Panc1 (cell line): Measurements from ENCODE around the gene GOLGA6L7. TPM values are rescaled to one million over a fixed set of nuclear protein-coding genes. Genes with fewer than 3 reads are reported as not detected.

Experiments used
- ATAC-seq: fragments of 200-7000 bp; cut with Tn5 transposase; 2 replicates; pipeline ENCODE4 v1.9.1; 2020; ENCODE audit warnings: mild to moderate bottlenecking, moderate library complexity
- BruUV-seq: library from RNA; stranded (reverse); fragments of 400-500 nt; replicated peaks from 2 replicates; lab custom pipeline; 2021; lab: Mats Ljungman, UMichigan
- CTCF ChIA-PET: fragments of 300-600 bp; sonication (Branson Sonifier 250); formaldehyde crosslinking; loops from one replicate; lab custom pipeline; 2022; ENCODE audit warnings: antibody characterized with exemption; lab: Charles Lee
- POLR2A ChIA-PET: fragments of 300-600 bp; sonication (Branson Sonifier 250); formaldehyde crosslinking; loops from one replicate; lab custom pipeline; 2022; ENCODE audit warnings: antibody characterized with exemption; lab: Charles Lee
- DNase-seq: peaks from one replicate; pipeline ENCODE4 v3.0.0-alpha.2; 2010; ENCODE audit warnings: low read depth, low spot score
- H3K27ac ChIP-seq: 2 replicates; pipeline ENCODE4 v1.5.1; 2011; ENCODE audit warnings: mild to moderate bottlenecking, low read length, inconsistent platforms
- H3K27me3 ChIP-seq: fragments of 200-500 bp; sonication (Bioruptor generic); 2 replicates; pipeline ENCODE4 v1.6.0; 2014; ENCODE audit warnings: low read length, inconsistent platforms; ENCODE audit not compliant: control insufficient read depth, insufficient read depth
- H3K36me3 ChIP-seq: fragments of 200-500 bp; sonication (Bioruptor generic); 2 replicates; pipeline ENCODE4 v1.5.1; 2014; ENCODE audit warnings: inconsistent platforms, mild to moderate bottlenecking, low read length, moderate library complexity; ENCODE audit not compliant: control insufficient read depth, insufficient read depth
- H3K4me1 ChIP-seq: 2 replicates; pipeline ENCODE4 v1.5.1; 2011; ENCODE audit warnings: inconsistent platforms, mild to moderate bottlenecking, low read length, moderate library complexity; ENCODE audit not compliant: control insufficient read depth, insufficient read depth
- H3K4me3 ChIP-seq, 2 experiments: 2 replicates each; pipeline ENCODE4 v1.5.1; 2011 to 2012; ENCODE audit warnings: low read depth in 2 of 2, low read length in 2 of 2, mild to moderate bottlenecking in 2 of 2, inconsistent platforms in 1 of 2, moderate library complexity in 1 of 2
- H3K9me3 ChIP-seq: fragments of 200-500 bp; sonication (Bioruptor generic); 2 replicates; pipeline ENCODE4 v1.5.1; 2014; ENCODE audit warnings: low read depth, mild to moderate bottlenecking, inconsistent platforms, low read length, moderate library complexity; ENCODE audit not compliant: control insufficient read depth, insufficient read depth
- CTCF ChIP-seq: fragments of 450-650 bp; IDR thresholded peaks from 2 replicates; pipeline ENCODE4 v1.5.1; 2017; ENCODE audit warnings: mild to moderate bottlenecking
- POLR2AphosphoS5 ChIP-seq: IDR thresholded peaks from 2 replicates; pipeline ENCODE4 v1.6.1; 2012; ENCODE audit warnings: mild to moderate bottlenecking, low read depth, low read length, moderate library complexity
- SIN3A ChIP-seq: IDR thresholded peaks from 2 replicates; pipeline ENCODE4 v1.6.1; 2012; ENCODE audit warnings: low read depth, mild to moderate bottlenecking, low read length, moderate library complexity, borderline replicate concordance; ENCODE audit not compliant: insufficient read depth
- TCF7L2 ChIP-seq: IDR thresholded peaks from 2 replicates; pipeline ENCODE4 v1.6.1; 2011; ENCODE audit warnings: mild to moderate bottlenecking, low read depth, low read length, inconsistent platforms
- in situ Hi-C: cut with HindIII; loops from 2 replicates; pipeline ENCODE4 v1.10.0; 2016; ENCODE audit warnings: low sequenced_read_pairs, low pct_unique_long_range_greater_than_20kb
- intact Hi-C: fragments of 100-400 bp; cut with micrococcal nuclease; formaldehyde crosslinking; loops from one replicate; pipeline ENCODE4 v1.10.0; 2022; ENCODE audit not compliant: unreplicated experiment
- total RNA-seq: library from RNA; stranded (reverse); gene quantifications from one replicate; pipeline ENCODE4 v1.2.1, GENCODE V29; 2021; ENCODE audit not compliant: unreplicated experiment
- TF ChIP-seq, protein P1 (sequence below), 2 experiments: IDR thresholded peaks; 2 replicates each; pipeline ENCODE4 v1.6.1; 2011 to 2012; ENCODE audit warnings: low read depth in 2 of 2, control low read depth in 1 of 2, low read length in 1 of 2, mild to moderate bottlenecking in 1 of 2, moderate library complexity in 1 of 2; ENCODE audit not compliant: insufficient read depth in 1 of 2

The GOLGA6L7 gene
- total RNA-seq, 1 experiment from 2014 or later: not detected

- H3K27me3 ChIP-seq: no peaks in the 10 kb centered on the region
- in situ Hi-C loops (no loop called here), intact Hi-C loops (no loop called here)
- ChIA-PET CTCF (no interaction called here), POLR2A (no interaction called here)
- H3K9me3 ChIP-seq: no peaks in the 10 kb centered on the region
- ATAC-seq (no peak), DNase-seq (no peak)
- H3K4me3 ChIP-seq: no peak overlapping the region
- no peaks in the 10 kb centered on the region for H3K36me3 ChIP-seq
- no peak for TF ChIP-seq TCF7L2
- no peak for TF ChIP-seq CTCF
- TF ChIP-seq, protein P1, sequence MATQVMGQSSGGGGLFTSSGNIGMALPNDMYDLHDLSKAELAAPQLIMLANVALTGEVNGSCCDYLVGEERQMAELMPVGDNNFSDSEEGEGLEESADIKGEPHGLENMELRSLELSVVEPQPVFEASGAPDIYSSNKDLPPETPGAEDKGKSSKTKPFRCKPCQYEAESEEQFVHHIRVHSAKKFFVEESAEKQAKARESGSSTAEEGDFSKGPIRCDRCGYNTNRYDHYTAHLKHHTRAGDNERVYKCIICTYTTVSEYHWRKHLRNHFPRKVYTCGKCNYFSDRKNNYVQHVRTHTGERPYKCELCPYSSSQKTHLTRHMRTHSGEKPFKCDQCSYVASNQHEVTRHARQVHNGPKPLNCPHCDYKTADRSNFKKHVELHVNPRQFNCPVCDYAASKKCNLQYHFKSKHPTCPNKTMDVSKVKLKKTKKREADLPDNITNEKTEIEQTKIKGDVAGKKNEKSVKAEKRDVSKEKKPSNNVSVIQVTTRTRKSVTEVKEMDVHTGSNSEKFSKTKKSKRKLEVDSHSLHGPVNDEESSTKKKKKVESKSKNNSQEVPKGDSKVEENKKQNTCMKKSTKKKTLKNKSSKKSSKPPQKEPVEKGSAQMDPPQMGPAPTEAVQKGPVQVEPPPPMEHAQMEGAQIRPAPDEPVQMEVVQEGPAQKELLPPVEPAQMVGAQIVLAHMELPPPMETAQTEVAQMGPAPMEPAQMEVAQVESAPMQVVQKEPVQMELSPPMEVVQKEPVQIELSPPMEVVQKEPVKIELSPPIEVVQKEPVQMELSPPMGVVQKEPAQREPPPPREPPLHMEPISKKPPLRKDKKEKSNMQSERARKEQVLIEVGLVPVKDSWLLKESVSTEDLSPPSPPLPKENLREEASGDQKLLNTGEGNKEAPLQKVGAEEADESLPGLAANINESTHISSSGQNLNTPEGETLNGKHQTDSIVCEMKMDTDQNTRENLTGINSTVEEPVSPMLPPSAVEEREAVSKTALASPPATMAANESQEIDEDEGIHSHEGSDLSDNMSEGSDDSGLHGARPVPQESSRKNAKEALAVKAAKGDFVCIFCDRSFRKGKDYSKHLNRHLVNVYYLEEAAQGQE (IDR thresholded peaks at IDR 0.05; ENCODE audit: insufficient read depth in 1 of 2, low read depth in 2 of 2, low read length in 1 of 2): no peak
- no peak for TF ChIP-seq POLR2AphosphoS5
- TF ChIP-seq SIN3A: no peak
- no peaks in the 10 kb centered on the region for H3K4me1 ChIP-seq
- BruUV-seq: no TSS peak
- H3K27ac ChIP-seq: no peak overlapping the region
Measured at GRCh38 chr15:28892789-28893610, 44.6 kb upstream of the GOLGA6L7 start.

- no peaks in the 10 kb centered on the region for H3K36me3 ChIP-seq
- in situ Hi-C loops (no loop called here), intact Hi-C loops (no loop called here)
- no peaks in the 10 kb centered on the region for H3K27me3 ChIP-seq
- no peak for ATAC-seq
- H3K27ac ChIP-seq: no peak overlapping the region
- H3K4me1 ChIP-seq: no peaks in the 10 kb centered on the region
- TF ChIP-seq, protein P1 (IDR thresholded peaks at IDR 0.05; ENCODE audit: insufficient read depth in 1 of 2, low read depth in 2 of 2, low read length in 1 of 2): no peak
- TF ChIP-seq POLR2AphosphoS5 (no peak), SIN3A (no peak), TCF7L2 (no peak), CTCF (no peak)
- no peak for DNase-seq
- ChIA-PET POLR2A (no interaction called here), CTCF (no interaction called here)
- no TSS peak for BruUV-seq
- H3K9me3 ChIP-seq: no peaks in the 10 kb centered on the region
- no peak overlapping the region for H3K4me3 ChIP-seq
Measured at GRCh38 chr15:28891588-28891987, 43.1 kb upstream of the GOLGA6L7 start.
